Karpas-422 (cell line): Measurements from ENCODE around the gene HOXA3. TPM values are rescaled to one million over a fixed set of nuclear protein-coding genes. Genes with fewer than 3 reads are reported as not detected.

Experiments used
- DNase-seq: peaks from one replicate; pipeline ENCODE4 v3.0.0-alpha.2; 2015
- H2AFZ ChIP-seq: fragments of 200-600 bp; sonication (generic); 2 replicates; pipeline ENCODE4 v1.6.1; 2014; ENCODE audit warnings: antibody characterized with exemption, low read length, mixed read lengths
- H3K27ac ChIP-seq: fragments of 200-600 bp; sonication (generic); 2 replicates; pipeline ENCODE4 v1.5.1; 2014; ENCODE audit warnings: mild to moderate bottlenecking, low read length, moderate library complexity
- H3K27me3 ChIP-seq: fragments of 200-600 bp; sonication (generic); 2 replicates; pipeline ENCODE4 v1.6.1; 2014; ENCODE audit warnings: low read length, mixed read lengths
- H3K36me3 ChIP-seq: fragments of 200-600 bp; sonication (generic); 2 replicates; pipeline ENCODE4 v1.6.1; 2014; ENCODE audit warnings: low read length, mixed read lengths; ENCODE audit not compliant: insufficient read depth
- H3K4me1 ChIP-seq: fragments of 200-600 bp; sonication (generic); 2 replicates; pipeline ENCODE4 v1.6.1; 2014; ENCODE audit warnings: mild to moderate bottlenecking, low read length, mixed read lengths
- H3K4me2 ChIP-seq: fragments of 200-600 bp; sonication (generic); 2 replicates; pipeline ENCODE4 v1.6.1; 2014; ENCODE audit warnings: low read length, low read depth, mild to moderate bottlenecking; ENCODE audit not compliant: poor library complexity, severe bottlenecking
- H3K4me3 ChIP-seq: fragments of 200-600 bp; sonication (generic); 2 replicates; pipeline ENCODE4 v1.5.1; 2014; ENCODE audit warnings: mild to moderate bottlenecking, antibody characterized with exemption, low read length, mixed read lengths
- H3K79me2 ChIP-seq: fragments of 200-600 bp; sonication (generic); 2 replicates; pipeline ENCODE4 v1.6.1; 2014; ENCODE audit warnings: mild to moderate bottlenecking, low read length, mixed read lengths
- H3K9ac ChIP-seq: fragments of 200-600 bp; sonication (generic); 2 replicates; pipeline ENCODE4 v1.6.0; 2014; ENCODE audit warnings: low read length
- H3K9me2 ChIP-seq: fragments of 200-600 bp; sonication (generic), shearing (Covaris generic); replicated peaks from 2 replicates; pipeline ENCODE4 v1.6.0; 2014; ENCODE audit warnings: mild to moderate bottlenecking, low read length, moderate library complexity; ENCODE audit not compliant: insufficient read depth
- H3K9me3 ChIP-seq: fragments of 300-700, 200-600 bp; sonication (generic); 2 replicates; pipeline ENCODE4 v1.6.1; 2014; ENCODE audit warnings: low read length, mixed read lengths
- H4K20me1 ChIP-seq: fragments of 200-600 bp; sonication (generic); 2 replicates; pipeline ENCODE4 v1.6.1; 2014; ENCODE audit warnings: mild to moderate bottlenecking, antibody characterized with exemption, low read length, low read depth; ENCODE audit not compliant: insufficient read depth
- total RNA-seq: library from RNA; depleted of rRNA; stranded (reverse); fragments of >200 nt; shearing (Covaris generic); gene quantifications from 2 replicates; pipeline ENCODE4 v1.2.3, GENCODE V29; 2014; ENCODE audit warnings: low replicate concordance

The HOXA3 gene
- total RNA-seq, 1 experiment from 2014 or later = 1.3 TPM

- DNase-seq = no peak
- no peaks in the 10 kb centered on the region for H3K27me3 ChIP-seq
- H3K4me2 ChIP-seq = no peak overlapping the region
- H3K27ac ChIP-seq = no peak overlapping the region
- H3K9me3 ChIP-seq = no peaks in the 10 kb centered on the region
- no peak overlapping the region for H2AFZ ChIP-seq
- peaks cover 11% of the 10 kb centered on the region; the same call in 1 of the 2 replicates for H3K36me3 ChIP-seq
- H3K79me2 ChIP-seq = peaks cover 35% of the 10 kb centered on the region
- no peak overlapping the region for H3K4me3 ChIP-seq
- H4K20me1 ChIP-seq = no peaks in the 10 kb centered on the region
- no peaks in the 10 kb centered on the region for H3K9me2 ChIP-seq
- H3K4me1 ChIP-seq = peaks cover 16% of the 10 kb centered on the region
- H3K9ac ChIP-seq = no peak overlapping the region
Observed at GRCh38 chr7:27145165-27145913, 7.0 kb downstream of the HOXA3 start.

DNA sequence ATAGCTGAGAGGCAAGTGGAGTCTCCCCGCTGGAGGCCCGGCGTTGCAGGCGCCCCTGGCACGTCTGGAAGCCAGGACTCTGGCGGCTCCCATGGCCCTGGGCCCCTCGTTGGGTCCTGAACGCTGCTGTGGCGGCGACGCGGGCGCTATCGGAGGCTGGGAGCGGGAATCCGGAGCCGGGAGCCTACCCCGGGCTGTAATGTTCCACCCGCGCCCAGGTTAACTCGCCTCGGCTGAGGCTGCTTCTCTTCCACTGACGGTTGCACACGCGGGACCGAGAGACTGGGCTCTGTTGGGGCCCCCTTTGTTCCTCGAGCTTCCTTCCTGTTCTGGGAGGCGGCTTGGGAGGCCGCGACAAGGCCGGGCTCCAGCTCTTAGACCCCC, 7.6 kb downstream of the HOXA3 start:
- H3K79me2 ChIP-seq = peaks cover 29% of the 10 kb centered on the region
- no peak for DNase-seq
- peaks cover 11% of the 10 kb centered on the region; the same call in 1 of the 2 replicates for H3K36me3 ChIP-seq
- no peaks in the 10 kb centered on the region for H3K9me2 ChIP-seq
- H2AFZ ChIP-seq = no peak overlapping the region
- no peaks in the 10 kb centered on the region for H4K20me1 ChIP-seq
- H3K4me1 ChIP-seq = peaks cover 16% of the 10 kb centered on the region
- H3K9ac ChIP-seq = no peak overlapping the region
- H3K4me2 ChIP-seq = no peak overlapping the region
- no peaks in the 10 kb centered on the region for H3K27me3 ChIP-seq
- no peaks in the 10 kb centered on the region for H3K9me3 ChIP-seq
- H3K27ac ChIP-seq = no peak overlapping the region
- no peak overlapping the region for H3K4me3 ChIP-seq

GRCh38 chr7:27143950-27144780, 8.2 kb downstream of the HOXA3 start:
- Histone ChIP-seq H3K27ac (no peak overlapping the region), H3K4me3 (no peak overlapping the region), H3K9me3 (no peaks in the 10 kb centered on the region), H3K9ac (no peak overlapping the region), H3K4me1 (peaks cover 13% of the 10 kb centered on the region), H3K27me3 (no peaks in the 10 kb centered on the region), H2AFZ (no peak overlapping the region), H3K9me2 (no peaks in the 10 kb centered on the region), H3K4me2 (no peak overlapping the region), H4K20me1 (no peaks in the 10 kb centered on the region), H3K79me2 (peaks cover 23% of the 10 kb centered on the region), H3K36me3 (peaks cover 11% of the 10 kb centered on the region; the same call in 1 of the 2 replicates)
- DNase-seq = no peak

DNA sequence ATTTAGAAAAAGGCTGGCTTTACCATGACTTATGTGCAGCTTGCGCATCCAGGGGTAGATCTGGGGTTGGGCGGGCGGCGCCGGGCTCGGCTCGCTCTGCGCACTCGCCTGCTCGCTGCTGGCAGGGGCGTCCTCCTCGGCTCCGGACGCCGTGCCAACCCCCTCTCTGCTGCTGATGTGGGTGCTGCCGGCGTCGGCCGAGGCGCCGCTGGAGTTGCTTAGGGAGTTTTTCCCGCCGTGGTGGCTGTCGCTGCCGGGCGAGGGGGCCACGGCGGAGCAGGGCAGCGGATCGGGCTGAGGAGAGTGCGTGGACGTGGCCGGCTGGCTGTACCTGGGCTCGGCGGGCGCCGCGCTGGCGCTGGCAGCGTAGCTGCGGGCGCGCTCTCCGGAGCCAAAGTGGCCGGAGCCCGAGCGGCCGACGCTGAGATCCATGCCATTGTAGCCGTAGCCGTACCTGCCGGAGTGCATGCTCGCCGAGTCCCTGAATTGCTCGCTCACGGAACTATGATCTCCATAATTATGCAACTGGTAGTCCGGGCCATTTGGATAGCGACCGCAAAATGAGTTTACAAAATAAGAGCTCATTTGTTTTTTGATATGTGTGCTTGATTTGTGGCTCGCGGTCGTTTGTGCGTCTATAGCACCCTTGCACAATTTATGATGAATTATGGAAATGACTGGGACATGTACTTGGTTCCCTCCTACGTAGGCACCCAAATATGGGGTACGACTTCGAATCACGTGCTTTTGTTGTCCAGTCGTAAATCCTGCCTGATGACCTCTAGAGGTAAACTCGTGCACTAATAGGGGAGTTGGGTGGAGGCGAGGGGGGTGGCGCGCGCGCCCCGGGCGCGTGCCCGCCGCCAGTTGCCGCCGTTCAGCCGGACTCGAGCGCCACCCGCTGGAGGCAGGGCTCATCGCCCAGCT, 9.1 kb downstream of the HOXA3 start, which contains the start of gene HOXA5:
TSS of gene HOXA5 (minus strand) at position 659 of the 927 bp plus-strand sequence. CDS start at position 585, 74 bp downstream.
- Histone ChIP-seq H3K79me2 (peaks cover 14% of the 10 kb centered on the region), H3K4me1 (peaks cover 4% of the 10 kb centered on the region), H3K36me3 (peaks cover 13% of the 10 kb centered on the region; the same call in 1 of the 2 replicates), H2AFZ (no peak within 1 kb of the TSS), H3K9ac (no peak within 1 kb of the TSS), H3K9me3 (no peaks in the 10 kb centered on the region), H3K4me3 (no peak within 1 kb of the TSS), H4K20me1 (no peaks in the 10 kb centered on the region), H3K4me2 (no peak within 1 kb of the TSS), H3K27ac (no peak within 1 kb of the TSS), H3K27me3 (no peaks in the 10 kb centered on the region), H3K9me2 (no peaks in the 10 kb centered on the region)
- DNase-seq = no peak

DNA sequence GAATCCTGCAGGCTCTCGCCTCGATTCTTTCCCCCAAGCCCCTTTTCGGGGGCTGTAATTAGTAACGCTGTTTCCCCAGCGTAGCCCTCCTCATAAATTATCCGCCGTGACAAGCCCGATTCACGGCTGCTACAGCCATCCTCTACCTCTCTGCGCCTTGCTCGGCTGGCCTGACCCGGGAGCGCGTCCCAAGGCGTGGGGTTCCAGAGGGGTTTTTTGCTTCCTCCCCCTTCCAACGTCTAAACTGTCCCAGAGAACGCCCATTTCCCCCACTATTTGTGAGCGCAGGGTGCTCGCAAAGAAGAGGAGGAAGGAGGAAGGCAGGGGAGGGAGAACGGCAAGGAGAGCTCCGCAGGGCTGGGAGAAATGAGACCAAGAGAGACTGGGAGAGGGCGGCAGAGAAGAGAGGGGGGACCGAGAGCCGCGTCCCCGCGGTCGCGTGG, 9.8 kb downstream of the HOXA3 start:
- Histone ChIP-seq H3K9ac (no peak overlapping the region), H3K36me3 (peaks cover 19% of the 10 kb centered on the region; the same call in 1 of the 2 replicates), H4K20me1 (no peaks in the 10 kb centered on the region), H3K4me1 (no peaks in the 10 kb centered on the region), H3K4me3 (no peak overlapping the region), H3K27ac (no peak overlapping the region), H3K4me2 (no peak overlapping the region), H2AFZ (no peak overlapping the region), H3K9me3 (no peaks in the 10 kb centered on the region), H3K27me3 (no peaks in the 10 kb centered on the region), H3K79me2 (peaks cover 10% of the 10 kb centered on the region; the same call in 1 of the 2 replicates), H3K9me2 (no peaks in the 10 kb centered on the region)
- DNase-seq = no peak

DNA sequence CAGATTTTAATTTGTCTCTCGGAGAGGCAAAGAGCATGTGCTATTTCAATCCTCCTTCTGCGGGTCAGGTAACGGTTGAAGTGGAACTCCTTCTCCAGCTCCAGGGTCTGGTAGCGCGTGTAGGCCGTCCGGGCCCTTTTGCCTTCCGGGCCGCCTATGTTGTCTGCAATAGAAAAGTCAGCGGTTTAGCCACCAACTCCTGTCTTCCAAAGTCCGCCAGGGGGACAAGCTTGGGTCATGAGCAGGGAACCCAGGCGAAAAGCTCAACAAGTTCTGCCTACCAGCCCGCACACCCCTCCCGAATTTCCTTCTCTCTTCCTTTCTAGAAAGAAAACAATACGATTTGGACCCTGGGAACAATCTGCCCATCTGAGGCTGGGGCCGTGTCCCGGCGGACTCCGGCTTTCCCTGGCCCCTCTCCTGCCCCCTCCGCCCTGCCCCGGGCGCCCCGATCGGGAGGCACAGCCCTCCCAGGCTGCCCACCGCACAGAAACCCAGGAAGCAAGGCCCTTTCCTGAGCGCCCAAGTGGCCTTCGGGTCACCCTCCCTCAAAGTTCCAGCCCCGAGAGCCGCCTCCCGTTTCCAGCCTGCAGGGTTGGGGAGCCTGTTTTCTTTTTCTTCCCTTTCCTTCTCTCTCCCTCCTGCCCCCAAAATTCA, 10.3 kb downstream of the HOXA3 start:
- Histone ChIP-seq H3K4me3 (no peak overlapping the region), H3K9me2 (no peaks in the 10 kb centered on the region), H3K9me3 (no peaks in the 10 kb centered on the region), H3K27me3 (no peaks in the 10 kb centered on the region), H3K36me3 (peaks cover 20% of the 10 kb centered on the region; the same call in 1 of the 2 replicates), H3K27ac (no peak overlapping the region), H3K79me2 (peaks cover 7% of the 10 kb centered on the region; the same call in 1 of the 2 replicates), H3K9ac (no peak overlapping the region), H2AFZ (no peak overlapping the region), H3K4me1 (no peaks in the 10 kb centered on the region), H3K4me2 (no peak overlapping the region), H4K20me1 (no peaks in the 10 kb centered on the region)
- DNase-seq = no peak

GRCh38 chr7:27141137-27141922, 11.1 kb downstream of the HOXA3 start:
- Histone ChIP-seq H3K9me2 (no peaks in the 10 kb centered on the region), H3K4me1 (no peaks in the 10 kb centered on the region), H3K27me3 (no peaks in the 10 kb centered on the region), H3K27ac (no peak overlapping the region), H3K4me2 (no peak overlapping the region), H3K9ac (no peak overlapping the region), H4K20me1 (no peaks in the 10 kb centered on the region), H3K79me2 (peaks cover 5% of the 10 kb centered on the region; the same call in 1 of the 2 replicates), H3K9me3 (no peaks in the 10 kb centered on the region), H2AFZ (no peak overlapping the region), H3K4me3 (no peak overlapping the region), H3K36me3 (peaks cover 20% of the 10 kb centered on the region; the same call in 1 of the 2 replicates)
- DNase-seq = no peak
